ENCODE data around the gene C10orf53.
"Not testable (repeated sequence)": the region's sequence is repeated elsewhere in the genome, so short reads cannot be mapped to it uniquely, and the experiment has no call there.

C10orf53 gene

GRCh38 chr10:49666054-49666615, 13.3 kb upstream of the C10orf53 start:
- 84% methylated on average over 2 of the region's 2 CpGs for WGBS
- Histone ChIP-seq H3K9me3 (ENCODE audit: insufficient read depth, low read depth, low read length) (no peaks in the 10 kb centered on the region), H3K4me1 (ENCODE audit: insufficient read depth, low read length) (no peaks in the 10 kb centered on the region), H3K27ac (ENCODE audit: low read depth, low read length) (no peak overlapping the region), H3K9ac (ENCODE audit: low read depth, low read length) (no peak overlapping the region), H3K36me3 (ENCODE audit: insufficient read depth, low read length) (no peaks in the 10 kb centered on the region), H3K27me3 (ENCODE audit: insufficient read depth, low read length) (peaks cover 23% of the 10 kb centered on the region), H3K4me3 (ENCODE audit: low read length) (no peak overlapping the region)

GRCh38 chr10:49666685-49667084, 12.8 kb upstream of the C10orf53 start:
- no peaks in the 10 kb centered on the region for H3K9me3 ChIP-seq (ENCODE audit: insufficient read depth, low read depth, low read length)
- H3K27me3 ChIP-seq (ENCODE audit: insufficient read depth, low read length), result peaks cover 20% of the 10 kb centered on the region
- H3K36me3 ChIP-seq (ENCODE audit: insufficient read depth, low read length), result no peaks in the 10 kb centered on the region
- H3K9ac ChIP-seq (ENCODE audit: low read depth, low read length), result no peak overlapping the region
- H3K4me1 ChIP-seq (ENCODE audit: insufficient read depth, low read length), result no peaks in the 10 kb centered on the region
- 91% methylated on average over 5 of the region's 5 CpGs for WGBS
- no peak overlapping the region for H3K4me3 ChIP-seq (ENCODE audit: low read length)
- no peak overlapping the region for H3K27ac ChIP-seq (ENCODE audit: low read depth, low read length)

GRCh38 chr10:49667991-49668390, 11.5 kb upstream of the C10orf53 start:
- WGBS, result 93% methylated on average over 2 of the region's 2 CpGs
- Histone ChIP-seq H3K27me3 (ENCODE audit: insufficient read depth, low read length) (peaks cover 19% of the 10 kb centered on the region), H3K9ac (ENCODE audit: low read depth, low read length) (no peak overlapping the region), H3K27ac (ENCODE audit: low read depth, low read length) (no peak overlapping the region), H3K4me3 (ENCODE audit: low read length) (no peak overlapping the region), H3K4me1 (ENCODE audit: insufficient read depth, low read length) (no peaks in the 10 kb centered on the region), H3K36me3 (ENCODE audit: insufficient read depth, low read length) (no peaks in the 10 kb centered on the region), H3K9me3 (ENCODE audit: insufficient read depth, low read depth, low read length) (no peaks in the 10 kb centered on the region)

- Histone ChIP-seq H3K27ac (ENCODE audit: low read depth, low read length) (no peak overlapping the region), H3K27me3 (ENCODE audit: insufficient read depth, low read length) (peaks cover 26% of the 10 kb centered on the region), H3K4me3 (ENCODE audit: low read length) (no peak overlapping the region), H3K36me3 (ENCODE audit: insufficient read depth, low read length) (no peaks in the 10 kb centered on the region), H3K4me1 (ENCODE audit: insufficient read depth, low read length) (no peaks in the 10 kb centered on the region), H3K9me3 (ENCODE audit: insufficient read depth, low read depth, low read length) (no peaks in the 10 kb centered on the region), H3K9ac (ENCODE audit: low read depth, low read length) (no peak overlapping the region)
- 90% methylated on average over 6 of the region's 6 CpGs for whole genome bisulfite sequencing
These were observed 10.8 kb upstream of the C10orf53 start for GRCh38 chr10:49668684-49669083.

GRCh38 chr10:49678827-49679479, 498 bp upstream of the C10orf53 start:
- WGBS, result 27% methylated on average over 16 of the region's 19 CpGs
- Histone ChIP-seq H3K4me3 (ENCODE audit: low read length) (peak overlapping the region; percentile 52), H3K9ac (ENCODE audit: low read depth, low read length) (no peak overlapping the region), H3K27me3 (ENCODE audit: insufficient read depth, low read length) (peaks cover 81% of the 10 kb centered on the region), H3K4me1 (ENCODE audit: insufficient read depth, low read length) (no peaks in the 10 kb centered on the region), H3K36me3 (ENCODE audit: insufficient read depth, low read length) (no peaks in the 10 kb centered on the region), H3K27ac (ENCODE audit: low read depth, low read length) (no peak overlapping the region), H3K9me3 (ENCODE audit: insufficient read depth, low read depth, low read length) (0 out of 2 replicates have a peak, but pooled peaks cover 4% of the 10 kb centered on the region)

GRCh38 chr10:49682449-49682848, 3.0 kb downstream of the C10orf53 start:
- H3K27ac ChIP-seq (ENCODE audit: low read depth, low read length); H3K4me1 ChIP-seq (ENCODE audit: insufficient read depth, low read length); H3K9ac ChIP-seq (ENCODE audit: low read depth, low read length); H3K36me3 ChIP-seq (ENCODE audit: insufficient read depth, low read length); H3K4me3 ChIP-seq (ENCODE audit: low read length): not testable (repeated sequence)
- Histone ChIP-seq H3K9me3 (ENCODE audit: insufficient read depth, low read depth, low read length) (peaks cover 17% of the 10 kb centered on the region), H3K27me3 (ENCODE audit: insufficient read depth, low read length) (peaks cover 53% of the 10 kb centered on the region)
- WGBS, result 81% methylated on average over 5 of the region's 5 CpGs

GRCh38 chr10:49682879-49683278, 3.4 kb downstream of the C10orf53 start:
- peaks cover 18% of the 10 kb centered on the region for H3K9me3 ChIP-seq (ENCODE audit: insufficient read depth, low read depth, low read length)

GRCh38 chr10:49686651-49687050, 7.2 kb downstream of the C10orf53 start:
- Histone ChIP-seq H3K9me3 (ENCODE audit: insufficient read depth, low read depth, low read length) (peaks cover 18% of the 10 kb centered on the region), H3K9ac (ENCODE audit: low read depth, low read length) (no peak overlapping the region), H3K36me3 (ENCODE audit: insufficient read depth, low read length) (no peaks in the 10 kb centered on the region), H3K27me3 (ENCODE audit: insufficient read depth, low read length) (peaks cover 53% of the 10 kb centered on the region), H3K27ac (ENCODE audit: low read depth, low read length) (no peak overlapping the region), H3K4me1 (ENCODE audit: insufficient read depth, low read length) (peaks cover 32% of the 10 kb centered on the region), H3K4me3 (ENCODE audit: low read length) (no peak overlapping the region)
- WGBS, result 85% methylated on average over 4 of the region's 4 CpGs

More at GRCh38 chr10:49682879-49683278, 3.4 kb downstream of the C10orf53 start:
- Histone ChIP-seq H3K27me3 (ENCODE audit: insufficient read depth, low read length) (peaks cover 53% of the 10 kb centered on the region), H3K4me3 (ENCODE audit: low read length) (no peak overlapping the region), H3K36me3 (ENCODE audit: insufficient read depth, low read length) (no peaks in the 10 kb centered on the region), H3K4me1 (ENCODE audit: insufficient read depth, low read length) (peaks cover under 1% of the 10 kb centered on the region; the same call in 1 of the 2 replicates), H3K9ac (ENCODE audit: low read depth, low read length) (no peak overlapping the region), H3K27ac (ENCODE audit: low read depth, low read length) (no peak overlapping the region)
- WGBS, result 95% methylated on average over 2 of the region's 2 CpGs

GRCh38 chr10:49688261-49688846, 8.9 kb downstream of the C10orf53 start:
- Histone ChIP-seq H3K36me3 (ENCODE audit: insufficient read depth, low read length) (no peaks in the 10 kb centered on the region), H3K4me1 (ENCODE audit: insufficient read depth, low read length) (peaks cover 33% of the 10 kb centered on the region), H3K4me3 (ENCODE audit: low read length) (no peak overlapping the region; the same call in 1 of the 2 replicates), H3K9me3 (ENCODE audit: insufficient read depth, low read depth, low read length) (peaks cover 16% of the 10 kb centered on the region), H3K27ac (ENCODE audit: low read depth, low read length) (no peak overlapping the region), H3K27me3 (ENCODE audit: insufficient read depth, low read length) (peaks cover 67% of the 10 kb centered on the region), H3K9ac (ENCODE audit: low read depth, low read length) (no peak overlapping the region)
- WGBS, result 34% methylated on average over 8 of the region's 8 CpGs

- Histone ChIP-seq H3K9ac (ENCODE audit: low read depth, low read length) (no peak overlapping the region), H3K36me3 (ENCODE audit: insufficient read depth, low read length) (no peaks in the 10 kb centered on the region), H3K27me3 (ENCODE audit: insufficient read depth, low read length) (peaks cover 72% of the 10 kb centered on the region), H3K9me3 (ENCODE audit: insufficient read depth, low read depth, low read length) (peaks cover 18% of the 10 kb centered on the region), H3K27ac (ENCODE audit: low read depth, low read length) (no peak overlapping the region), H3K4me1 (ENCODE audit: insufficient read depth, low read length) (peaks cover 33% of the 10 kb centered on the region), H3K4me3 (ENCODE audit: low read length) (no peak overlapping the region; the same call in 1 of the 2 replicates)
- WGBS, result 20% methylated on average over 6 of the region's 7 CpGs
These were observed 9.5 kb downstream of the C10orf53 start for GRCh38 chr10:49688920-49689319.

- Histone ChIP-seq H3K9ac (ENCODE audit: low read depth, low read length) (no peak overlapping the region), H3K27ac (ENCODE audit: low read depth, low read length) (no peak overlapping the region), H3K4me1 (ENCODE audit: insufficient read depth, low read length) (peaks cover 33% of the 10 kb centered on the region), H3K4me3 (ENCODE audit: low read length) (peak overlapping the region; percentile 32), H3K9me3 (ENCODE audit: insufficient read depth, low read depth, low read length) (peaks cover 16% of the 10 kb centered on the region), H3K27me3 (ENCODE audit: insufficient read depth, low read length) (peaks cover 83% of the 10 kb centered on the region), H3K36me3 (ENCODE audit: insufficient read depth, low read length) (no peaks in the 10 kb centered on the region)
- 4% methylated on average over 11 of the region's 12 CpGs for WGBS
These were observed 10.5 kb downstream of the C10orf53 start for GRCh38 chr10:49689882-49690510.

All from HUES64 (cell line).